ENCODE measurements around the gene DTNB.
"Not testable (repeated sequence)": the region's sequence is repeated elsewhere in the genome, so short reads cannot be mapped to it uniquely, and the experiment has no call there.

DTNB gene

DNA sequence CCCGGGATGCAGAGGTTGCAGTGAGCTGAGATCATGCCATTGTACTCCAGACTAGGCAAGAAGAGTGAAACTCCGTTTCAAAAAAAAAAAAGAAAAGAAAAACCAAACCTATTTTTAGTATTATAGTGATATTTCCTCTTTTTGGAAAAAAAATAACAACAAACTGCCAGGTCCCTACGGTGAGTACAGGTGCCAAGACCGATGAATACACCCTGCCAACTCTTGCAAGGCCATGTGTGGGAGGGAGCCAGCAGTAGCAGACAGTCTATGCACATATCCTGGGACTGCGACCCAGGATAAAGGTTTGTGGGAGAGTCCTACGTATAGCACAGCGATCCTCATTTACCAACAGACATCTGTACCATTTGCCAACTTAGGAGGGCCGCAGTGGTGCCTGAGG lies 262.1 kb downstream of the DTNB start:
- no peak for DNase-seq

DNA sequence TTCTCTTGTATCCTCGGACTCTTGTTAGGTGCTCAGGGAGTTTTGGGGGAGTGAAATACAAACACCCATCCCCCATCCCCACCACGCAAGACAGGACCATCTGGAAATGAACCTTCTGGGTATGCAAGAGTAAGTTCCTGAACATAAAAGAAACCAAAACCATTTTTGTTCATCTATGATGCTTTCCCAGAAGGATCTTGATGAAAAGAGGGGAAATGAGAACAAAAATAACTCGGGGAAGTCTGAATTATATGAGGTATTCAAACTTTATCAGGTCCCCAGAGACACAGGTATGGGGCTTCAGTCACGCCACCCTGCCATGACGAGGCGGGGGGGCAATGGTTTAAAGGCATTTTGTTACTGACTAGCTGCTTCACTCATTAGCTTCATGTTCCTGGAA lies 263.0 kb downstream of the DTNB start:
- no peak for DNase-seq

DNA sequence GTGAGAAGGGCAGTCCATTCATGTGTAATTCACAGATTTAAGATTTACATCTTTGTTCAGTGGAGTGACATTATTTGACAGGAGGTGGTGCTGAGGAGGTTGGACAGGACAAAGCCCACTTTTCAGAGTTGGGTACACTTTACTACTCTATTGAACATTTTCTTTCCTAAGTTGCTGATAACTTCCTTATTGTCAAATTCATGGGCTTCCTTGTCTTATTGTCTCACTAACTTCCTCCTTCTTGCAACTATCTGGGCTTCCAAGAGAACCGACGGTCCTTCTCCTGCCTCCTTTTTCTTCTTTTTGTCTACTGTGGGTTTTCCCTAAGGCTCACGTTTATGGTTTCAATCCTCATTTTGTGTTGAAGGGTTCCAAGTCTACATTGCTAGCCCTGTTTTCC lies 263.9 kb downstream of the DTNB start:
- no peak for DNase-seq

DNA sequence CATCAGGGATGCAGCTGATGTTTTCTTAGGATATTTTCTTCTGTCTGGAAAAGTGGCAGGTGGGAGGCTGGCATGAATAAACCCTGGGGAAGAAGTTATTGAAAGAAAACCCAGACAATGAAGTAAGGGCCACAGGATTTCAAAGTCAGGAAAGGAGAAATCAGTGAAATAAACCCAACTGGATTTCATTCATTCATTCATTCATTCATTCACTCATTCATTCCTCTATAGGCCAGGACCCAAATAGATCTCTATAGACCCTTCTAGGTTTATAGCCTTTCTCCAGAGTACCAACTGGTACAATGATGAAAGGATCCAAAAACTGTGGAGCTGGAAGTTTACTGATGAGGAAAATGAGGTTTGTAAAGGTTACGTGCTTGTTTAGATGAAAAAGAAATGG lies 264.3 kb downstream of the DTNB start:
- DNase-seq = no peak

DNA sequence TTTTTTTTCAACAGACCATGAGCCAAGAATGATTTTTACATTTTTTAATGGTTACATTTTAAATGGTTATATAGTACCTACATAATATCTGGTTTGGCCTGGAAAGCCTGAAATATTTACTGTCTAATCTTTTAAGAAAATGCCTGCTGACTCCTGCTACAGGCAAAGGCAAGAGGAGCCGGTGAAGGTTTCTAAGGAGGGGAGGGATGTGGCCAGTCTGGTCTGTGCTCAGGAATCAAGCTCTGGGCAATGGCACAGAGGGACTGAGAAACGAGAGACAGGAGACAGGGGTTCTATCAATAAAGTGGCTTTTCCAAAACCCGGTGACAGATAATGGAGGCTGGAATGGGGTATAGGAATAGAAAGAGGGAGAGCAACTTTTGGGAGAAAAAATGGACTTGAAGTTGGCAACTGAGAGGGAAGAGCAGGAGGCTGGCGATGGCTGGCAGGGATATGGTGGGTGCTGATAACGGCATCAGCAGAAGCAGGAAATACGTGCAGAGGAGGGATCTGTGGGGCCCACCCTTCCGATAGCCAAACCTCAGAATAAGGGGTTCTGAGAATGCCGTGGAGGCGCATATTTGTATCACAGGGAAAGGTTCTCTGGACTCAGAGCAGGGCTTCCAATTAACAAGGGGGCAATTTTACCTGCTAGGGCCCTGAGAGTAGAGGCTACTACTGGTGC lies 267.6 kb downstream of the DTNB start:
- no peak for DNase-seq

DNA sequence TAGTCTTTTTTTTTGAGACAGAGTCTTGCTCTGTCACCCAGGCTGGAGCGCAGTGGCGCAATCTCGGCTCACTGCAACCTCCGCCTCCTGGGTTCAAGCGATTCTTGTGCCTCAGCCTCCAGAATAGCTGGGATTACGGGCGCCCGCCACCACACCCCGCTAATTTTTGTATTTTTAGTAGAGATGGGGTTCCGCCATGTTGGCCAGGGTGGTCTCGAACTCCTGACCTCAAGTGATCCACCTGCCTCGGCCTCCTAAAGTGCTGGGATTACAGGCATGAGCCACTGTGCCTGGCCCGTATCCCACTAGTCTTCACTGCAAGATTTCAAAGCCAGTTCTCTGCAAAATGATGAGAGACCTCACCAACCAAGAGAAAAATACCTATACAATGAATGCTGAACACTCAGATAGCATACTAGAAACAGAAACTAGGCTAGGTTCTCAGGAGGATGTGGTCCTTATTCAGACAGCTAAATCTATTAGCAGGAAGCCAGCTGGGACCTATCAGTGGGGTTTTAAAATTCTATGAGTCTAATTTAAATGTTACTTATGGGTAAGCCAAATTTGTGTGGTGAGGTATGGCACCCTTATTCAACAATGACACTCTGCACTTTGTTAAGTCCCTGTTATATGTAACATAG lies 270.1 kb downstream of the DTNB start:
- not testable (repeated sequence) for DNase-seq

DNA sequence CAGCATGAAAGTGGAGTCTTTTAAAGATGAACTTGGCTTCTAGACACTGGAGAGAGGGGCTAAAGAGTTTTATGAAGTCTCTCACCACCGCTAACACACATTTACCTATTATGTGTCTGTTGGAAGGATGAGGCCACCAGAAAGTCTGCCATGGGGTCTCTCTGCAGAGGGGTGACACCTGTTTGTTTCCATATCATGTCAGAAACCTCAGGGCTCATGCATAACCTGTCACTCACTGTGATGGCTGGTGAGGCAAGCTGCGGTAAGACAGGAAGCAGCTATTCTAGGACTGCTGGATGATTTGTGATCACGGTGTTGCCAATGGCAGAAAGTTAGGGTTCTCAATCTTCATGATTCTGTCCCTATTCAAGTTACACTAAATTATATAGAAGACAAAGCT lies 270.9 kb downstream of the DTNB start:
- DNase-seq = no peak

DNA sequence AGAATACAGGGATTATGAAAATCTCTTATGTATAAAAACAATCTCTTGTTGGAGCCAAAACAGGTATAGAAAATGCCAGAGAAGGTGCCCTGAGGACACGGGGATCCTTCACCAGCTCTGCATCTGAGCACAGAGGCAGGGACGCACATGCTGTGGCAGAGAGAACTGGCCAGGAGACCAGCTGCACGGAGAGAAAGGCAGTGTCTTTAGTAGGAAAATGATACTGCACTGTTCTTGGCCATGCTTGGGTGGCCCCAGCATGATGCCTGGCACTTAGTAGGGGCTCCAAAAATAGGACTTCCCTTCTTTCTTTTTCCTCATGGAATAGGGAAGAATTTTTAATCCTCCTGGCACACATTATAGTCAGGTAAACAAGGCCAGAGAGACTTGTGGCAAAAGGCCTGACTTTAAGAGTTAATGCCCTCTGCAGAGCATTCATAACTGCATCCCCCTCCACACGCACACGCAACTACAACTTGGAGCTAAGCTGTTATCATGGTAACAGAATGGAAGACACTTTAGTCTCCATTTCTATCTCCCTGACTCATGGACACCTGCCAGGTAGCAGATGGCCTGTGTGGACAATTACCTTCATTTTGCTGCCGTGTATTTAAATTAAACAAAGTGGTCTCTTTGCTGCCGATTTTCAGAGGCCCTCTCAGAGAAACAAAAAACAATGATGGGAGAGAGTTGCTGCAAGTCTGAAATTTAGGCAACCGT lies 271.9 kb downstream of the DTNB start:
- no peak for DNase-seq

DNA sequence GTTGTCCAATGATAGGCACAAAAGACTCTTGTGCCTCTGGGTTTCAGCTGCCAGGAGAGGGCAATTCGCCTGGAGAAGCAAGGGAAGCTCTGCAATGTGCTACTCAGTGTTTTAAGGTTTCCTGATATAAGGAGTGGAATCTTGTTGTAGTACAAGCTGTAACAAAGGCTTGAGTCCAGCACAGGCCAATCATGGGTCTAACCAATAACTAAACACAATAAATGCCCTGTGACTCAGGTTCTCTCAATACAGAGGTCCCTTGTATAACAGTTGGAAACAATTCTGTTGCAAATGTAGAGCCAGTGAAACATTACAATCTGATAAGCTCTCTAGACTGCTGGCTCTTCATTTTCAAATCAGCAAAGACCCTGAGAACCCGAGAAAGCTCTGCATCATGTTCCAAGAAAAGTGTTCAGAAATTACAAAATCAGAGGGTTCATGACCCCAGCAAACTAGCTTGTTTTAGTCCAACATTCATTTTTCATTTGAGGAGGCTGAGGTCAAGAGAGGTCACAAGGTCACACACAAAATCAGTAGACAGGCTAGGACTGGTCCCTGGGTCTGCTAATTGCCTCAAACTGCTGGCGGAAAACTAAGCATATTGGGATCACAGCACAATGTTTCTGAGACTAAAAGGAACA lies 272.7 kb downstream of the DTNB start:
- no peak for DNase-seq

DNA sequence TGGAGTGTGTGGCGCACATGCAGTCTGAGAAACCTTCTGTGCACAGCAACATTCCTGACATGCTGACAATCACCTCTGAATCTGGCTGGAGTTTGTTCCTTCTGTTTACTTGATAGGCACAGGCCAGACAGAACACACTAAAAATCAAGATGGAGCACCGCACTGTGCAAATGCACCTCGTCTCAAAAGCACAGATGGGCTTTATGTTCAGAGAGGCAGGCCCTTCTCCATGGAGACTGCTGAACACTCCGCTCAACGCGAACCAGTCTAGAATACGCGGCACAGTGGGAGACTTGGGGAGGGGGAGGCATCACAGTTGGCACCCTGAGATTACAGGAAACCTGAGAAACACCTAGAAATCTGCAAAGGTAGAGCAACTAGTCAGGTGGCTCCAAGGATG lies 273.2 kb downstream of the DTNB start:
- no peak for DNase-seq

DNA sequence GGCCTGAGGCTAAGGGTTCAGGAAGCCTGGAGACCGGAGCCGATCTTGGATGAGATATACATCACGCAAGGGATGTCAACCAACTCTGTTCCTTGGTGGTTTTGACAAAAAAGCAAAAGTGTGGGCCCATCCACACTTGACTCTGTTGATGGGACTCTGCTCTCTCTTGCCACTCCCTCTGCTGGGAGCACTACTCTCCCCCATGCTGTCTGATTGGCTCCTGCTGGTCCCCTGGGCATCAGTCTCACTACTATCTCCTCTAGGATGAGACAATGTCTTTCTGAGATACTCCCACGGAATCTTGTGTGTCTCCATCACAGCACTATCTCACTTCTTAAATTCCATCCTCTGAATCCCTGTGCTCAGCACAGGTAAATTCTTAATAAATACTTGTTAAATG lies 274.8 kb downstream of the DTNB start:
- DNase-seq = no peak

DNA sequence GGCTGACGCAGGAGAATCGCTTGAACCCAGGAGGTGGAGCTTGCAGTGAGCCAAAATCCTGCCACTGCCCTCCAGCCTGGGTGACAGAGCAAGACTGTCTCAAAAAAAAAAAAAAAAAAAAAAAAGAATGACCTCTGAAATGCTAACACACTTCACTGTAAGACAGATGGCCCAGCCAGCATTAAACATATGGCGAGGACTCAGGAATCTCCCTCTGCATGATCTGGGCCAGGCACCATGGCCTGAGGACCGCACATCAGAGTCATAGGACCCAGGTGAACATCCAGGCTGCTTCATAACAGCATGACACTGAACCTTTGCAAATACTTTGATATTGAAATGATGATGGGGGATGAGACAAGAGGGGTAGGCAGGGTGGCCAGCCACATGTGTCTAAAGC lies 275.6 kb downstream of the DTNB start:
- no peak for DNase-seq

DNA sequence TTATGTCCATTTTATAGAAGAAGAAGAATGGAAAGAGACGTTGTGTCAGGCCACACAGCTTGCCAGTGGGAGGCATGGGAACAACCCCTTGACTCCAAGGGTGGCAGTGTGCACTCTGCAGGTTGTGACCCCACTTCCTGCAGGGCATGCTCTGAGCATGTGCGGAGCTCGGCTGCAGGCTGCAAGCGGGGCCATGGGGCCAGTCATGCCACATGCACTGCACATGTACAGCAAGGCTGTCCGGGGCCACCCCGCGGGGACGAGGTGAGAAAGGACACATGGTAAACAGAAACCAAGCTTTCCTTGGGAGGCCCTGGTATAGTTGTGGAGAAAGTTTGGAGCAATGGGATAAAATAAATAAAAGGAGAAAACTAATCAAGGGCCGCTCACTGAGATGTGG lies 284.2 kb downstream of the DTNB start:
- no peak for DNase-seq

DNA sequence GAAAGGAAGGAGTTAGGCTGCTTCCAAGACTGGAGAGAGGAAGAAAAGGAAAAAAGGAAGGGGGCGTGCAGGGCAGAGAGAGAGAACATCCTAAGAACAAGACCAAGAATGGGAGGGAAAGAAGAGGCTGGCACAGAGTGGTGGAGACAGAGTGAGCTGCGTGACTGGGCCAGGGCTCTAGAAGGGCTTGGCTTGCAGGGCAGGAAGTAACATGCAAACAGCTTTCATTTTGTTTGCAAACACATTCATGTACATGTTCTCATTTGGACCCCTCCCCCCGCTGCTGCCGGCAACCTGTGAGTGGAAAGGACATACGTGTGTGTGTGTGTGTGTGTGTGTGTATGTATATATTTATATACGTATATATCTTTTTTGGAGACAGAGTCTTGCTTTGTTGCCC lies 284.9 kb downstream of the DTNB start:
- no peak for DNase-seq

DNA sequence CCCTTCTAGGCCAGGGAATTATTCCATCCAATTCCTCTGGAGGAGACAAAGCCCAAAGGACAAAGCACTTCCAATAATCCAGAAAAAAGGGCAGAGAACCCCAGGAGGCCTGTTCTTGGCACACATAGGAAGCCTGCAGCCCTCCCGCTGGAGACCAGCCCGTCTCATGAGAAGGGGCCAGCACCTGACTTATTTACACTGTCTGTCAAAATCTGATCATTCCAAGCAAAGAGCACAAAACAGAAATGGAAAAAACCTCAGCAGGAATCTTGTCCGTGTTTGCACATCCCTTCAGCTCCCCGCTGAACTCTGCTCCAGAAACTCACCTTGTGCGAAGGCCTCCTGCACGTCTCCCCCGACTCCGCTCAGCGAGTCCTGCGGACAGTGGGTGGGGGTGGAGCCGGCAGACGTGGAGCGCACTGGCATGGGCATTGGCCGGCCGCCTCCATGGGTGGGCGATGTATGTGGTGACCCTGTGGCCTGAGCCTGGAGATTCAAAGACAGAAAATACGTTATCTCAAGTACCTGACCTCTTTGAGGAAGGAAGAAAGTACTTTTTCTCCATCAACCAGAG lies 285.4 kb downstream of the DTNB start:
- DNase-seq = no peak

DNA sequence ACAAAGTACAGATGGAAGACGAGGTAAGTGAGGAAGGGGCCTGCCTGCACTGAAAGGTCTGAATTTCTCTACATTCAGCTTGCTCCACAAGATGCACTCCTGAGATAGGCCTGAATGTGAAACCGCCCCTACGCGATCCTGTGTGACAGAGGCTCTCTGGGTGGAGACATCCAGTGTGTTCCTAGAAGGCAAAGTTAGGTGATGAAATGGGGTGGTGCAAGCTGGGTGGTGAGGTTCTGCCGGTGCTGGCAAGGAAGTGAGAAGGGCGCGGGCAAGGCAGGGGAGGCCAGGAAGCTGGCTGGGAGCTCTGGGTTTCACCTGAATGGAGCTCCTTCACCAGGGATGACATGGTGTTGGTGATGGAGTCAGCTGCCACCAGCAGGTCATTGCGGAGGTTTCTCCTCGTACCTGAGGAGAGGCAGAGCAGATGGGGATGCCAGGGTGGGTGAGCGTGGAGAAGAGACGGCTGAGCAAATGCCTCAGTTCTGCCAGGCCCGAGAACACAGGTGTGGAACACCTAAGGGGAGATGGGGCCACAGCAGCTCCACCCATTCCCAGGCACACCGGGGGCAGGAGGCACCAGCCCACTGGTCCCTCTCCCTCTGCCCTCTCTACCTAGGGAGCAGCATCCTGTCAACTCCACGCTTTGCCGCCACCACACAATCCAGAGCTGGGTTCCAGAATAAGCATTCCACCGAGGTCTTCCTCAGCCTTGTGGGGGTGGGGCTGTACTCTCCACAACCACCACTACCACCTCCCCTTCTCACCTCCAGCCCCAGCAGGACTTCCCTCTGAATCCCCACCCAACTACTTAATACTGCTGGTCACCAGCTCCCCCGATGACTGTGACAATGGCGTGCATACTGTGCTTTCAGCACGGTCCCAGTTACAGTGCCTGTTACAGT lies 286.2 kb downstream of the DTNB start:
- no peak for DNase-seq

DNA sequence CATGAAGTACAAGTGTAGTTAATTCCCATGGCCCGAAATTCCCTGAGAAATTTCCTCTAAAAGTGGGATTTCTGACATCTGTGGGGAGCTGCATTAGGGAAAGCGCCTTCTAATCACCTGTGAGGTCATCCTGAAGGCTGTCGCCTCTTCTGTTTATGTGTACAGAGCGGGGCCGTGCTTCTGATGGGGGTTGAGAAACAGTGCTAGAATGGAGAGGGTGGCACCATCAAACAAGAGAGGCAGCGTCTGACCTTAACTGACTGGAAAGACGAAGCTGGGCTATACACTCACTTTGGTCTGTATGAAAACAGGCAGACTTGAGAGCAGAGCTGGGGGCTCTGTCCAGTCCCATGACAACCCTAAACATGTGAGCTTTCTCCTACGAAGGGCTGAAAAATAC lies 287.5 kb downstream of the DTNB start:
- DNase-seq = no peak

DNA sequence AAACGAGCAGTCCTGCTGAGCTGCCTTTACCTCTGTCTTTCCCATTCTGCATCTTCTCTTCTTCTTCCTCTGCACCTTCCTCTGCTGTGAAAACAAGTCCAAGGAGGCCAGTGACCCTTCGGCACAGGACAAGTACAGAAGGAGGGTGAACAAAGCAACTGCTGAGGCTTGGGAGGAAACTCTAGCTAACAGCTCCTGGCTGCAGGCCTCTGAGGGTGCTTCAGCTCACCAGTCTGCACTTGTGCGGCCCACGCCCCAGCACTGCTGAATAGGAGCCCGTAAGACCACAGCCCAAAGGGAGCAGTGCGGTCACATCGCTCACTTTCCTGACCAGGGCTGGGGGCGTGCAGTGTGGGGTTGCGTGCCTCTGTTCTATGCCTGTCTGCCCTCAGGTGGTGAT lies 289.6 kb downstream of the DTNB start:
- DNase-seq = no peak

DNA sequence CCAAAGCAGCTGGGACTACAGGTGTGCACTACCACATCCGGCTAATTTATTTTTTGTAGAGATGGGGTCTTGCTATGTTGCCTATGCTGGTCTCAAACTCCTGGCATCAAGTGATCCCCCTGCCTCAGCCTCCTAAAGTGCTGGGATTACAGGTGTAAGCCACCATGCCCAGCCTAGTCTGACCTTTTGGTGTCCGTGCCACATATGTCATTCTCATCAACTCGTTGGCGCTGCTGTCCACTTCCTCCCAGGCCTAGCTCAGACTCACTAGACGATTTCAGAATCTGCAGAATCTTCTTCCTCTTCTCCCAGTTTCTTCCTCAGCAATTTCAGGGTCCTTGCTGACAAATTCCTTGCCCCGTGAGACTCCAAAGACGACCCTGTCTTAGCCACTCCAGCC lies 291.9 kb downstream of the DTNB start:
- DNase-seq = no peak

DNA sequence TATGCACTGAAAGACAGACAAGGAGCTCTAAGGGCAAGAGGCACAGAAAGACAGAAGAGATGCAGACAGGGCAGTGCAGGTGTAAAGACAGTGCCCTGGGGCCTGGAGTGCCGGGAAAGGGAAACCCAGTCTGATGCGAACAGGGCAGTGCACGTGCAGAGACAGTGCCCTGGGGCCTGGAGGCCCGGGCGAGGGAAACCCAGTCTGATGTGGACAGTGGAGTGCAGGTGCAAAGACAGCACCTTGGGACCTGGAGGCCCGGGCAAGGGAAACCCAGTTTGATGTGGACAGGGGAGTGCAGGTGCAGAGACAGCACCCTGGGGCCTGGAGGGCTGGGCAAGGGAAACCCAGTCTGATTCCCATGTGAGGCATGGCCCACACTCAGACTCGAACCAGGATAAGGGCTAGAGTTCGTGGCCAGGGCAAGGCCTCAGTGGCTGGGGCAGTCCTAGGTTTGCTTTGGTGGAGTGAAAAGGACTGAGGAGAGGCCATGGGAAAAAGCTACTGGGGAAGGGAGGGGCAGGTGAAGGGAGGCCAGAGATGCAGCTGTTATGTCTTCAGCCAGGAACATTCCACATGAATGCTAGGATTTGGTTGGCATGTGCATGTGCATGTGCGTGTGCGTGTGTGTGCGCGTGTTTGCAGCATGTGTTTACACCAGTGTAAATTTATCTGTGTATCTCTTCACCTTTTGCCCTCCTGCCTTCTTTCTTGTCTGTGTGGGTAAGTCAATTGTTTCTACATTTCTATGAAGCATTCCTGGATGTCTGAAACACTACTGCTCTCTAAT lies 292.6 kb downstream of the DTNB start:
- no peak for DNase-seq

DNA sequence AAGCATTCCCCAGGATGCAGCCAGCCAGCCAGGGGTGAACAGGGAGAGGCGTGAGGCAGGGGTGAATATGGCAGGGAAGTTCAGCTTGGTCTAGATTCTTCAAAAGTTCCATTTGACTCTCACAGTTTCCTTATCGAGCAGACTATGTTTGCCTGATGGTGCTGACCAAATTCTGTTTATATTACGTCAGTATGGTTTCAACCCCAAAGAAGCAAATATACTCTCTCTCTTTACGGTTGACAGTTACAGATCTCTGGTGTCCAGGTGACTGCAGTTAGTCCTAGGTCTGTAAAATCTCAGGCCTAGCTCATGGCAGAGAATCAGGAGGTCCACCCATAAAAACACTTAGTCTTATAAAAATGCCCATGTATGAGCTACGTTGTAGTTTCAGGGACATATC lies 293.4 kb downstream of the DTNB start:
- no peak for DNase-seq

DNA sequence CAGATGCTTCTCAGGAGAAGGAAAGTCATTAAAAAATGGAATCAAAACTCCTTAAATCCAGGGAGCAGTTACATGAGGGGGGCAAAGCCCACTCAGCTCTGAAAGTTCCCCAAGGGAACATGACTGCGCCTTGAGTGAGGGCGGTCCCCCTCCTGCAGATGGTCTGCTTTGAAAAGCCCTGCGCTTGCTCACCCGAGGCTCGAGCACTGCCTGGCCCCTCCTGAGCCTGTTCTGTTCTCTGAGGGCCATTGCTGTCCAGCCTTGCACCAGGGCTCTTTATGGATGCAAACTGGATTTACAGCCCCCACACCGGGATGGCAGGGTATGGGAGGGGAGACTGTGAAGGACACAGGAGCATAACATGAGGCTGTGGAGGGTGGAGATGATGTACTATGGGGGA lies 293.8 kb downstream of the DTNB start:
- no peak for DNase-seq
